CD4-positive, alpha-beta T cell (primary cell): Measurements from ENCODE around the gene PACSIN2. TPM values are rescaled to one million over a fixed set of nuclear protein-coding genes. Genes with fewer than 3 reads are reported as not detected.

Experiments
- ATAC-seq: fragments of 200-7000 bp; cut with Tn5 transposase; one replicate; pipeline ENCODE4 v1.10.0; 2022; ENCODE audit warnings: mild to moderate bottlenecking; ENCODE audit not compliant: poor library complexity
- CTCF ChIA-PET: fragments of 350-600 bp; sonication (Branson Sonifier 250); formaldehyde crosslinking; loops from one replicate; lab custom pipeline; 2021; ENCODE audit warnings: antibody characterized with exemption, inconsistent platforms; lab: Charles Lee
- POLR2A ChIA-PET: fragments of 350-600 bp; sonication (Branson Sonifier 250); formaldehyde crosslinking; loops from one replicate; lab custom pipeline; 2021; ENCODE audit warnings: antibody characterized with exemption, inconsistent platforms; lab: Charles Lee
- DNase-seq, 14 experiments: peaks; one replicate each; pipeline ENCODE4 v3.0.0-alpha.2; 2013 to 2020; ENCODE audit warnings: mixed read lengths in 2 of 14
- H3K27ac ChIP-seq, 2 donors: one replicate each; pipeline versions ENCODE4 v1.5.1 to v1.7.0; 2013; ENCODE audit warnings: low read length in 2 of 2, low read depth in 1 of 2, mild to moderate bottlenecking in 1 of 2
- H3K27me3 ChIP-seq, 2 experiments: 1 replicate in 1 of 2; 2 replicates in 1 of 2; pipeline versions ENCODE4 v1.6.1 to v1.7.0; 2013; ENCODE audit warnings: low read length in 2 of 2, control low read depth in 1 of 2, mild to moderate bottlenecking in 1 of 2, moderate library complexity in 1 of 2; ENCODE audit not compliant: insufficient read depth in 2 of 2, control insufficient read depth in 1 of 2
- H3K36me3 ChIP-seq: one replicate; pipeline ENCODE4 v1.6.1; 2013; ENCODE audit warnings: low read length, control low read depth; ENCODE audit not compliant: insufficient read depth
- H3K4me1 ChIP-seq: one replicate; pipeline ENCODE4 v1.6.1; 2013; ENCODE audit warnings: low read length, control low read depth; ENCODE audit not compliant: insufficient read depth
- H3K4me3 ChIP-seq: one replicate; pipeline ENCODE4 v1.5.1; 2013; ENCODE audit warnings: mild to moderate bottlenecking, low read length, moderate library complexity
- H3K9me3 ChIP-seq, 2 experiments: 1 replicate in 1 of 2; 2 replicates in 1 of 2; pipeline versions ENCODE4 v1.6.1 to v1.7.0; 2013; ENCODE audit warnings: low read length in 2 of 2, mild to moderate bottlenecking in 2 of 2, control low read depth in 1 of 2, moderate library complexity in 1 of 2; ENCODE audit not compliant: control insufficient read depth in 1 of 2, insufficient read depth in 1 of 2
- H3K27ac Mint-ChIP-seq: one replicate; pipeline ENCODE4 v1.8.0; 2020; ENCODE audit warnings: mixed read lengths
- H3K27me3 Mint-ChIP-seq: one replicate; pipeline ENCODE4 v1.8.0; 2021; ENCODE audit warnings: mixed read lengths
- H3K36me3 Mint-ChIP-seq: one replicate; pipeline ENCODE4 v1.8.0; 2021; ENCODE audit warnings: low read depth, mixed read lengths
- H3K4me1 Mint-ChIP-seq: one replicate; pipeline ENCODE4 v1.8.0; 2021; ENCODE audit warnings: low read depth, mixed read lengths
- H3K4me3 Mint-ChIP-seq: one replicate; pipeline ENCODE4 v1.8.0; 2020; ENCODE audit warnings: mild to moderate bottlenecking, mixed read lengths
- H3K9me3 Mint-ChIP-seq: one replicate; pipeline ENCODE4 v1.8.0; 2020; ENCODE audit warnings: mixed read lengths
- CTCF ChIP-seq: fragments of 200-600 bp; IDR thresholded peaks from one replicate; pipeline ENCODE4 v1.8.0; 2022; ENCODE audit warnings: antibody characterized with exemption, mild to moderate bottlenecking
- intact Hi-C, 2 experiments: fragments of 100-400 bp; cut with DNase I in 1 of 2; cut with micrococcal nuclease in 1 of 2; formaldehyde crosslinking; loops; one replicate each; pipeline versions ENCODE4 v1.15.1 to v1.9.0; 2023 to 2025; cut with DNase I, micrococcal nuclease
- total RNA-seq, 174 experiments: library from RNA in 2 of 174; stranded (reverse) in 2 of 174; gene quantifications; one replicate each; pipeline ENCODE4 v1.2.3 and lab custom pipeline; 2021 to 2026

Gene PACSIN2
- total RNA-seq, 2 experiments from 2014 or later: 23.3 to 25.5 TPM

GRCh38 chr22:42969348-42969975, 45.5 kb downstream of the PACSIN2 start:
- no peaks in the 10 kb centered on the region for H3K27me3 Mint-ChIP-seq
- no peak overlapping the region for H3K4me3 Mint-ChIP-seq
- H3K36me3 Mint-ChIP-seq: peaks cover 35% of the 10 kb centered on the region
- H3K9me3 ChIP-seq: peaks cover 0 to 3% of the 10 kb centered on the region in 2 experiments
- H3K27me3 ChIP-seq: no peaks in the 10 kb centered on the region
- H3K27ac Mint-ChIP-seq: no peak overlapping the region
- peaks cover 11% of the 10 kb centered on the region for H3K4me1 ChIP-seq
- POLR2A ChIA-PET: interaction anchor here (1.2 kb wide), 1 partner anchor 45 kb away, joined by 3 read pairs; no protein-coding TSS in a partner anchor
- CTCF ChIA-PET: no interaction called here
- no peak overlapping the region for H3K27ac ChIP-seq
- H3K4me1 Mint-ChIP-seq: peaks cover 30% of the 10 kb centered on the region
- DNase-seq (no peak), ATAC-seq (no peak)
- H3K4me3 ChIP-seq: no peak overlapping the region
- H3K9me3 Mint-ChIP-seq: no peaks in the 10 kb centered on the region
- H3K36me3 ChIP-seq: no peaks in the 10 kb centered on the region
- intact Hi-C loops: no loop called here
- TF ChIP-seq CTCF: no peak

GRCh38 chr22:42967933-42968332, 47.0 kb downstream of the PACSIN2 start:
- Histone ChIP-seq H3K36me3 (no peaks in the 10 kb centered on the region), H3K4me1 (peaks cover 6% of the 10 kb centered on the region), H3K27me3 (no peaks in the 10 kb centered on the region), H3K27ac (no peak overlapping the region), H3K4me3 (no peak overlapping the region), H3K9me3 (peaks cover 0 to 3% of the 10 kb centered on the region in 2 experiments)
- ChIA-PET CTCF (no interaction called here), POLR2A (interaction anchor here (1.2 kb wide), 1 partner anchor 46 kb away, joined by 3 read pairs; no protein-coding TSS in a partner anchor)
- no peaks in the 10 kb centered on the region for H3K9me3 Mint-ChIP-seq
- H3K4me1 Mint-ChIP-seq: peaks cover 33% of the 10 kb centered on the region
- H3K4me3 Mint-ChIP-seq: no peak overlapping the region
- ATAC-seq (no peak), DNase-seq (peak in 3 of 14 experiments; percentile 25 to 53 (median 52))
- TF ChIP-seq CTCF: no peak
- no peaks in the 10 kb centered on the region for H3K27me3 Mint-ChIP-seq
- no peak overlapping the region for H3K27ac Mint-ChIP-seq
- H3K36me3 Mint-ChIP-seq: peaks cover 48% of the 10 kb centered on the region
- intact Hi-C loops: no loop called here

- Histone ChIP-seq H3K4me1 (peaks cover 8% of the 10 kb centered on the region), H3K27me3 (no peaks in the 10 kb centered on the region), H3K36me3 (no peaks in the 10 kb centered on the region), H3K27ac (no peak overlapping the region), H3K9me3 (peaks cover 0 to 3% of the 10 kb centered on the region in 2 experiments), H3K4me3 (no peak overlapping the region)
- TF ChIP-seq CTCF: no peak
- ChIA-PET POLR2A (no interaction called here), CTCF (no interaction called here)
- H3K27me3 Mint-ChIP-seq: no peaks in the 10 kb centered on the region
- H3K4me3 Mint-ChIP-seq: no peak overlapping the region
- DNase-seq: no peak
- H3K9me3 Mint-ChIP-seq: no peaks in the 10 kb centered on the region
- peaks cover 40% of the 10 kb centered on the region for H3K4me1 Mint-ChIP-seq
- intact Hi-C loops: no loop called here
- no peak for ATAC-seq
- H3K36me3 Mint-ChIP-seq: peaks cover 47% of the 10 kb centered on the region
- H3K27ac Mint-ChIP-seq: no peak overlapping the region
Observed at GRCh38 chr22:42967005-42967404, 47.9 kb downstream of the PACSIN2 start.
